IMR-90 (cell line): ENCODE results near the gene LAMP5. TPM values are rescaled to one million over a fixed set of nuclear protein-coding genes. Genes with fewer than 3 reads are reported as not detected.

ENCODE experiments used
- ATAC-seq: fragments of 200-7000 bp; cut with Tn5 transposase; 2 replicates; pipeline ENCODE4 v1.9.1; 2020; ENCODE audit warnings: low read depth, mild to moderate bottlenecking, moderate library complexity
- BruUV-seq: library from RNA; stranded (reverse); fragments of 400-500 nt; replicated peaks from 2 replicates; lab custom pipeline; 2021; lab: Mats Ljungman, UMichigan
- CTCF ChIA-PET: fragments of 300-600 bp; formaldehyde crosslinking; extraction: SDS; loops from one replicate; lab custom pipeline; 2021; ENCODE audit warnings: antibody characterized with exemption; lab: Yijun Ruan, JAX
- POLR2A ChIA-PET: fragments of 300-600 bp; sonication (Branson Sonifier 250); formaldehyde crosslinking; loops from one replicate; lab custom pipeline; 2022; ENCODE audit warnings: antibody characterized with exemption; ENCODE audit not compliant: unreplicated experiment; lab: Charles Lee
- DNase-seq: peaks from one replicate; pipeline ENCODE4 v3.0.0; 2013
- H2AFZ ChIP-seq: replicated peaks from 2 replicates; pipeline ENCODE3; 2013; ENCODE audit warnings: low read length, mild to moderate bottlenecking; ENCODE audit not compliant: poor library complexity
- H2AK5ac ChIP-seq: 2 replicates; pipeline ENCODE4 v1.6.1; 2013; ENCODE audit warnings: low read depth, low read length, inconsistent platforms
- H2AK9ac ChIP-seq: replicated peaks from 2 replicates; pipeline ENCODE3; 2013; ENCODE audit warnings: mild to moderate bottlenecking, low read depth, low read length, moderate library complexity; ENCODE audit not compliant: poor library complexity
- H2BK120ac ChIP-seq: 2 replicates; pipeline ENCODE4 v1.6.1; 2013; ENCODE audit warnings: low read depth, low read length, inconsistent platforms
- H2BK15ac ChIP-seq: 3 replicates; pipeline ENCODE4 v1.6.1; 2013; ENCODE audit warnings: low read depth, low read length, inconsistent platforms
- H2BK20ac ChIP-seq: 2 replicates; pipeline ENCODE4 v1.6.1; 2013; ENCODE audit warnings: low read depth, mild to moderate bottlenecking, inconsistent platforms, low read length, moderate library complexity
- H2BK5ac ChIP-seq: 2 replicates; pipeline ENCODE4 v1.6.1; 2013; ENCODE audit warnings: mild to moderate bottlenecking, low read depth, low read length, inconsistent platforms; ENCODE audit not compliant: poor library complexity, severe bottlenecking
- H3K14ac ChIP-seq: replicated peaks from 2 replicates; pipeline ENCODE4 v1.6.1; 2013; ENCODE audit warnings: low read depth, low read length, inconsistent platforms
- H3K18ac ChIP-seq: 2 replicates; pipeline ENCODE4 v1.6.1; 2013; ENCODE audit warnings: low read depth, low read length, control low read depth
- H3K23ac ChIP-seq: 2 replicates; pipeline ENCODE4 v1.6.1; 2013; ENCODE audit warnings: low read depth, low read length, inconsistent platforms
- H3K27ac ChIP-seq: 2 replicates; pipeline ENCODE4 v1.5.1; 2013; ENCODE audit warnings: mild to moderate bottlenecking, control low read depth, low read length; ENCODE audit not compliant: insufficient read depth
- H3K27me3 ChIP-seq: 2 replicates; pipeline ENCODE4 v1.6.1; 2013; ENCODE audit warnings: low read length; ENCODE audit not compliant: control insufficient read depth, insufficient read depth
- H3K36me3 ChIP-seq: 2 replicates; pipeline ENCODE4 v1.6.1; 2013; ENCODE audit warnings: low read length, mixed read lengths; ENCODE audit not compliant: control insufficient read depth, insufficient read depth
- H3K4ac ChIP-seq: 2 replicates; pipeline ENCODE4 v1.6.1; 2013; ENCODE audit warnings: low read depth, low read length, inconsistent platforms
- H3K4me1 ChIP-seq: 2 replicates; pipeline ENCODE4 v1.6.1; 2013; ENCODE audit warnings: low read length, mixed read lengths; ENCODE audit not compliant: control insufficient read depth, insufficient read depth
- H3K4me2 ChIP-seq: 2 replicates; pipeline ENCODE4 v1.6.1; 2013; ENCODE audit warnings: low read depth, mild to moderate bottlenecking, control low read depth, low read length, moderate library complexity
- H3K4me3 ChIP-seq: 2 replicates; pipeline ENCODE4 v1.5.1; 2013; ENCODE audit warnings: low read depth, mild to moderate bottlenecking, control low read depth, low read length, moderate library complexity; ENCODE audit not compliant: insufficient read depth
- H3K56ac ChIP-seq: 2 replicates; pipeline ENCODE4 v1.6.1; 2013; ENCODE audit warnings: low read length, inconsistent platforms; ENCODE audit not compliant: insufficient read depth; ENCODE audit errors: extremely low read depth
- H3K79me1 ChIP-seq, 2 experiments: 2 replicates each; pipeline ENCODE4 v1.6.1; 2013; ENCODE audit warnings: low read length in 2 of 2, inconsistent platforms in 1 of 2, low read depth in 1 of 2
- H3K9ac ChIP-seq: 2 replicates; pipeline ENCODE4 v1.6.1; 2013; ENCODE audit warnings: low read depth, low read length, control low read depth
- H3K9me1 ChIP-seq: 2 replicates; pipeline ENCODE4 v1.6.1; 2013; ENCODE audit warnings: low read length, inconsistent platforms; ENCODE audit not compliant: insufficient read depth
- H3K9me3 ChIP-seq: 2 replicates; pipeline ENCODE4 v1.6.1; 2013; ENCODE audit warnings: low read length; ENCODE audit not compliant: control insufficient read depth, insufficient read depth
- H4K20me1 ChIP-seq: 2 replicates; pipeline ENCODE4 v1.6.1; 2013; ENCODE audit warnings: low read length, inconsistent platforms; ENCODE audit not compliant: insufficient read depth
- H4K5ac ChIP-seq: 2 replicates; pipeline ENCODE4 v1.6.1; 2013; ENCODE audit warnings: mild to moderate bottlenecking, low read depth, low read length, control low read depth
- H4K8ac ChIP-seq, 2 experiments: 2 replicates each; pipeline ENCODE4 v1.6.1; 2013; ENCODE audit warnings: low read depth in 2 of 2, low read length in 2 of 2, control low read depth in 1 of 2, inconsistent platforms in 1 of 2
- H4K91ac ChIP-seq: 2 replicates; pipeline ENCODE4 v1.6.1; 2013; ENCODE audit warnings: low read depth, low read length, inconsistent platforms; ENCODE audit not compliant: insufficient read depth
- BHLHE40 ChIP-seq: fragments of 150-350 bp; IDR thresholded peaks from 2 replicates; pipeline ENCODE4 v1.6.1; 2016; ENCODE audit warnings: mild to moderate bottlenecking, low read depth, low read length
- CEBPB ChIP-seq: IDR thresholded peaks from 2 replicates; pipeline ENCODE4 v1.6.1; 2012; ENCODE audit warnings: low read depth, low read length, improper control_type of control experiment
- CHD1 ChIP-seq: IDR thresholded peaks from 2 replicates; pipeline ENCODE4 v1.6.1; 2012; ENCODE audit warnings: low read depth, low read length, improper control_type of control experiment
- CTCF ChIP-seq: conservative IDR thresholded peaks from 2 replicates; pipeline ENCODE4 v1.5.1; 2012; ENCODE audit warnings: mild to moderate bottlenecking, low read depth, low read length, improper control_type of control experiment
- ELK1 ChIP-seq: fragments of 150-350 bp; IDR thresholded peaks from 2 replicates; pipeline ENCODE4 v1.6.1; 2016; ENCODE audit warnings: low read depth, mild to moderate bottlenecking, low read length, moderate library complexity, borderline replicate concordance
- FOS ChIP-seq: fragments of 150-350 bp; IDR thresholded peaks from 2 replicates; pipeline ENCODE4 v1.6.1; 2016; ENCODE audit warnings: low read depth, low read length
- MAFK ChIP-seq: IDR thresholded peaks from 2 replicates; pipeline ENCODE4 v1.6.1; 2012; ENCODE audit warnings: low read depth, low read length, improper control_type of control experiment
- MAZ ChIP-seq: IDR thresholded peaks from 2 replicates; pipeline ENCODE4 v1.6.1; 2012; ENCODE audit warnings: low read depth, mild to moderate bottlenecking, low read length, improper control_type of control experiment, moderate library complexity, borderline replicate concordance
- MXI1 ChIP-seq: IDR thresholded peaks from 2 replicates; pipeline ENCODE4 v1.6.1; 2012; ENCODE audit warnings: low read depth, mild to moderate bottlenecking, low read length, moderate library complexity, borderline replicate concordance
- NFE2L2 ChIP-seq: fragments of 150-350 bp; IDR thresholded peaks from 2 replicates; pipeline ENCODE4 v1.6.1; 2016; ENCODE audit warnings: low read depth, mild to moderate bottlenecking, low read length
- POLR2A ChIP-seq: IDR thresholded peaks from 2 replicates; pipeline ENCODE4 v1.6.1; 2012; ENCODE audit warnings: mild to moderate bottlenecking, low read depth, low read length
- RAD21 ChIP-seq: IDR thresholded peaks from 2 replicates; pipeline ENCODE4 v1.6.1; 2012; ENCODE audit warnings: low read length, improper control_type of control experiment
- RCOR1 ChIP-seq: IDR thresholded peaks from 2 replicates; pipeline ENCODE4 v1.6.1; 2012; ENCODE audit warnings: mild to moderate bottlenecking, low read length, improper control_type of control experiment; ENCODE audit not compliant: insufficient replicate concordance
- RFX5 ChIP-seq: IDR thresholded peaks from 2 replicates; pipeline ENCODE4 v1.8.0; 2012; ENCODE audit warnings: low read depth, mild to moderate bottlenecking, low read length, moderate library complexity
- SMC3 ChIP-seq: fragments of 150-350 bp; IDR thresholded peaks from 2 replicates; pipeline ENCODE4 v1.6.1; 2016; ENCODE audit warnings: low read depth, mild to moderate bottlenecking, antibody characterized with exemption, low read length, moderate library complexity
- USF2 ChIP-seq: fragments of 150-350 bp; IDR thresholded peaks from 2 replicates; pipeline ENCODE4 v1.6.1; 2017; ENCODE audit warnings: mild to moderate bottlenecking, antibody characterized with exemption, low read length, low read depth
- WGBS, 2 experiments: methylation state at CpG; one replicate each; pipeline versions ENCODE4 v1.1.5 to v1.1.7; 2013; ENCODE audit warnings: missing lambda C conversion rate in 2 of 2; ENCODE audit not compliant: insufficient read length in 1 of 2; ENCODE audit errors: extremely low coverage in 2 of 2; 5-methylcytosine and 5-hydroxymethylcytosine counted together
- dilution Hi-C: fragments of 300-500 bp; cut with HindIII; formaldehyde crosslinking; loops from one replicate; pipeline ENCODE4 v1.14.3; 2018; ENCODE audit warnings: low sequenced_read_pairs; ENCODE audit not compliant: unreplicated experiment
- in situ Hi-C: fragments of 300-500 bp; cut with MboI; formaldehyde crosslinking; loops from 3 replicates; pipeline ENCODE4 v1.14.3; 2019; ENCODE audit warnings: low sequenced_read_pairs, inconsistent platforms, mixed read lengths
- intact Hi-C: fragments of 100-400 bp; cut with micrococcal nuclease; formaldehyde crosslinking; loops from 2 replicates; pipeline ENCODE4 v1.10.0; 2022
- polyA plus RNA-seq, 3 experiments: library from polyadenylated mRNA; depleted of rRNA; stranded (reverse); fragments of >200 nt; gene quantifications; 2 replicates each; pipeline ENCODE4 v1.2.3, GENCODE V29; 2012; ENCODE audit warnings: low replicate concordance in 1 of 3
- total RNA-seq: library from RNA; depleted of rRNA; stranded (reverse); fragments of >200 nt; gene quantifications from 2 replicates; pipeline ENCODE4 v1.2.3, GENCODE V29; 2012

The LAMP5 gene
- total and polyA plus RNA-seq, 2 of the 4 experiments (the other 2 are of a cell fraction): not detected

GRCh38 chr20:9515741-9516233, 1.4 kb downstream of the LAMP5 start:
- no peak for ATAC-seq
- H4K8ac ChIP-seq: no peak overlapping the region

More at GRCh38 chr20:9515741-9516233, 1.4 kb downstream of the LAMP5 start:
- Histone ChIP-seq H2AK9ac (no peak overlapping the region), H4K20me1 (no peaks in the 10 kb centered on the region), H3K4me3 (no peak overlapping the region), H3K23ac (no peak overlapping the region), H3K9ac (no peak overlapping the region), H3K4ac (no peak overlapping the region), H3K27ac (no peak overlapping the region), H2BK120ac (no peak overlapping the region), H3K79me1 (no peaks in the 10 kb centered on the region), H3K36me3 (no peaks in the 10 kb centered on the region), H3K56ac (no peak overlapping the region), H4K5ac (no peak overlapping the region), H4K91ac (no peak overlapping the region), H2AK5ac (no peak overlapping the region), H2BK15ac (no peak overlapping the region), H3K4me2 (no peak overlapping the region), H3K9me3 (peaks cover 3% of the 10 kb centered on the region; the same call in 1 of the 2 replicates), H3K14ac (no peak overlapping the region), H3K18ac (no peak overlapping the region), H3K27me3 (peaks cover 63% of the 10 kb centered on the region), H3K9me1 (no peaks in the 10 kb centered on the region), H2BK20ac (no peak overlapping the region), H2AFZ (peak overlapping the region; percentile 54), H2BK5ac (no peak overlapping the region), H3K4me1 (no peaks in the 10 kb centered on the region; the same call in 1 of the 2 replicates)
- TF ChIP-seq RFX5 (no peak), FOS (no peak), MAZ (no peak), RCOR1 (no peak), NFE2L2 (no peak), CTCF (no peak), ELK1 (no peak), CHD1 (no peak), MXI1 (no peak), BHLHE40 (no peak), SMC3 (no peak), CEBPB (no peak), POLR2A (no peak), USF2 (no peak), MAFK (no peak), RAD21 (no peak)
- intact Hi-C loops: loop anchor here (5.0 kb wide), 1 partner anchor 77 kb away; no protein-coding TSS in a partner anchor
- dilution Hi-C loops: no loop called here
- WGBS, 2 experiments: 2% methylated on average over 18 of the region's 38 CpGs; no CpG with 5 or more reads in 1 of the 2 experiments
- ChIA-PET POLR2A (no interaction called here), CTCF (no interaction called here)
- DNase-seq: no peak
- BruUV-seq: no TSS peak
- in situ Hi-C loops: no loop called here
